Astrocyte (in vitro differentiated cells and primary cell): Measurements from ENCODE around the gene PCCA. TPM values are rescaled to one million over a fixed set of nuclear protein-coding genes. Genes with fewer than 3 reads are reported as not detected.

Source experiments
- DNase-seq: peaks from one replicate; pipeline ENCODE4 v3.0.0-alpha.2; 2010; ENCODE audit warnings: low read depth
- FAIRE-seq: peaks from 2 replicates; lab custom pipeline; 2011; peaks lifted over from hg19 to GRCh38; lab: Jason Lieb, UNC
- H2AFZ ChIP-seq: 2 replicates; pipeline ENCODE4 v1.6.0; 2012; ENCODE audit warnings: low read depth, low read length, inconsistent platforms
- H3K27ac ChIP-seq: 2 replicates; pipeline ENCODE4 v1.5.1; 2011; ENCODE audit warnings: low read depth, low read length, inconsistent platforms
- H3K27me3 ChIP-seq: 2 replicates; pipeline ENCODE4 v1.6.0; 2011; ENCODE audit warnings: low read length, inconsistent platforms; ENCODE audit not compliant: insufficient read depth
- H3K36me3 ChIP-seq: 2 replicates; pipeline ENCODE4 v1.5.1; 2011; ENCODE audit warnings: low read length, inconsistent platforms; ENCODE audit not compliant: insufficient read depth
- H3K4me1 ChIP-seq: 2 replicates; pipeline ENCODE4 v1.5.1; 2011; ENCODE audit warnings: low read length, inconsistent platforms; ENCODE audit not compliant: insufficient read depth
- H3K4me2 ChIP-seq: 2 replicates; pipeline ENCODE4 v1.6.0; 2012; ENCODE audit warnings: low read length, inconsistent platforms
- H3K4me3 ChIP-seq: 2 replicates; pipeline ENCODE4 v1.5.1; 2011; ENCODE audit warnings: low read depth, mild to moderate bottlenecking, low read length, inconsistent platforms; ENCODE audit not compliant: insufficient read depth
- H3K79me2 ChIP-seq: 2 replicates; pipeline ENCODE4 v1.6.0; 2012; ENCODE audit warnings: mild to moderate bottlenecking, low read length, inconsistent platforms; ENCODE audit not compliant: insufficient read depth
- H3K9ac ChIP-seq: 2 replicates; pipeline ENCODE4 v1.6.0; 2012; ENCODE audit warnings: mild to moderate bottlenecking, low read length, inconsistent platforms
- H3K9me3 ChIP-seq: 2 replicates; pipeline ENCODE4 v1.5.1; 2012; ENCODE audit warnings: low read depth, mild to moderate bottlenecking, low read length, inconsistent platforms; ENCODE audit not compliant: insufficient read depth
- H4K20me1 ChIP-seq: 2 replicates; pipeline ENCODE4 v1.6.0; 2012; ENCODE audit warnings: low read length, inconsistent platforms; ENCODE audit not compliant: insufficient read depth
- H3K27ac Mint-ChIP-seq: one replicate; pipeline ENCODE4 v1.8.0; 2021; ENCODE audit warnings: mild to moderate bottlenecking, mixed read lengths; ENCODE audit not compliant: unreplicated experiment
- H3K27me3 Mint-ChIP-seq: one replicate; pipeline ENCODE4 v1.8.0; 2021; ENCODE audit warnings: low read depth, mixed read lengths; ENCODE audit not compliant: unreplicated experiment
- H3K36me3 Mint-ChIP-seq: one replicate; pipeline ENCODE4 v1.8.0; 2021; ENCODE audit warnings: low read depth, mixed read lengths; ENCODE audit not compliant: unreplicated experiment
- H3K4me1 Mint-ChIP-seq: one replicate; pipeline ENCODE4 v1.8.0; 2021; ENCODE audit warnings: low read depth, mixed read lengths; ENCODE audit not compliant: unreplicated experiment
- H3K4me3 Mint-ChIP-seq: one replicate; pipeline ENCODE4 v1.8.0; 2021; ENCODE audit warnings: mild to moderate bottlenecking, moderate library complexity, mixed read lengths; ENCODE audit not compliant: unreplicated experiment
- H3K9me3 Mint-ChIP-seq: one replicate; pipeline ENCODE4 v1.8.0; 2021; ENCODE audit warnings: mild to moderate bottlenecking, mixed read lengths; ENCODE audit not compliant: unreplicated experiment
- CTCF ChIP-seq: IDR thresholded peaks from 2 replicates; pipeline ENCODE4 v1.5.1; 2011; ENCODE audit warnings: low read depth, mild to moderate bottlenecking, inconsistent platforms, low read length, moderate library complexity; ENCODE audit not compliant: insufficient read depth
- EZH2 ChIP-seq: IDR thresholded peaks from 2 replicates; pipeline ENCODE4 v1.6.1; 2012; ENCODE audit warnings: mild to moderate bottlenecking, low read length, inconsistent platforms; ENCODE audit not compliant: insufficient read depth
- total RNA-seq: library from RNA; stranded (reverse); gene quantifications from 2 replicates; pipeline ENCODE4 v1.2.1, GENCODE V29; 2021

PCCA gene
- total RNA-seq, 1 donor from 2014 or later = 13.9 TPM

- no peak for FAIRE-seq
- Mint-ChIP-seq H3K36me3 (peaks cover 13% of the 10 kb centered on the region), H3K27ac (no peak overlapping the region), H3K9me3 (no peaks in the 10 kb centered on the region), H3K4me3 (no peak overlapping the region), H3K27me3 (no peaks in the 10 kb centered on the region), H3K4me1 (no peaks in the 10 kb centered on the region)
- no peak overlapping the region for H3K27ac ChIP-seq
- TF ChIP-seq CTCF (no peak), EZH2 (no peak)
- no peak overlapping the region for H3K9ac ChIP-seq
- no peak overlapping the region for H3K4me2 ChIP-seq
- H3K79me2 ChIP-seq = no peaks in the 10 kb centered on the region
- no peak for DNase-seq
- H3K4me1 ChIP-seq = no peaks in the 10 kb centered on the region
- H3K36me3 ChIP-seq = no peaks in the 10 kb centered on the region
- H3K9me3 ChIP-seq = no peaks in the 10 kb centered on the region
- H2AFZ ChIP-seq = no peak overlapping the region
- no peaks in the 10 kb centered on the region for H4K20me1 ChIP-seq
- H3K27me3 ChIP-seq = no peaks in the 10 kb centered on the region
- no peak overlapping the region for H3K4me3 ChIP-seq
Measured at GRCh38 chr13:100339411-100339940, 250.6 kb downstream of the PCCA start.

- H3K9ac ChIP-seq = no peak overlapping the region
- TF ChIP-seq EZH2 (no peak), CTCF (no peak)
- H3K4me2 ChIP-seq = no peak overlapping the region
- no peaks in the 10 kb centered on the region for H3K27me3 ChIP-seq
- H3K4me1 ChIP-seq = no peaks in the 10 kb centered on the region
- H3K9me3 ChIP-seq = no peaks in the 10 kb centered on the region
- H4K20me1 ChIP-seq = no peaks in the 10 kb centered on the region
- FAIRE-seq = no peak
- Mint-ChIP-seq H3K27ac (no peak overlapping the region), H3K9me3 (peaks cover 6% of the 10 kb centered on the region), H3K4me1 (no peaks in the 10 kb centered on the region), H3K4me3 (no peak overlapping the region), H3K36me3 (peaks cover 19% of the 10 kb centered on the region), H3K27me3 (no peaks in the 10 kb centered on the region)
- H2AFZ ChIP-seq = no peak overlapping the region
- H3K4me3 ChIP-seq = no peak overlapping the region
- no peaks in the 10 kb centered on the region for H3K36me3 ChIP-seq
- DNase-seq = no peak
- H3K79me2 ChIP-seq = no peaks in the 10 kb centered on the region
- no peak overlapping the region for H3K27ac ChIP-seq
Measured at GRCh38 chr13:100340865-100341264, 252.0 kb downstream of the PCCA start.

- Histone ChIP-seq H3K9me3 (no peaks in the 10 kb centered on the region), H3K4me1 (no peaks in the 10 kb centered on the region), H3K4me2 (no peak overlapping the region), H3K27ac (no peak overlapping the region), H3K4me3 (no peak overlapping the region), H2AFZ (no peak overlapping the region), H3K9ac (no peak overlapping the region), H3K27me3 (no peaks in the 10 kb centered on the region), H3K79me2 (no peaks in the 10 kb centered on the region), H3K36me3 (no peaks in the 10 kb centered on the region), H4K20me1 (no peaks in the 10 kb centered on the region)
- FAIRE-seq = no peak
- no peak for DNase-seq
- Mint-ChIP-seq H3K9me3 (peaks cover 11% of the 10 kb centered on the region), H3K36me3 (peaks cover 20% of the 10 kb centered on the region), H3K4me3 (no peak overlapping the region), H3K4me1 (no peaks in the 10 kb centered on the region), H3K27ac (no peak overlapping the region), H3K27me3 (no peaks in the 10 kb centered on the region)
- TF ChIP-seq EZH2 = no peak
- TF ChIP-seq CTCF = no peak
Measured at GRCh38 chr13:100341327-100341726, 252.4 kb downstream of the PCCA start.
